Measurements from ENCODE around the gene CPEB3.

The CPEB3 gene

DNA sequence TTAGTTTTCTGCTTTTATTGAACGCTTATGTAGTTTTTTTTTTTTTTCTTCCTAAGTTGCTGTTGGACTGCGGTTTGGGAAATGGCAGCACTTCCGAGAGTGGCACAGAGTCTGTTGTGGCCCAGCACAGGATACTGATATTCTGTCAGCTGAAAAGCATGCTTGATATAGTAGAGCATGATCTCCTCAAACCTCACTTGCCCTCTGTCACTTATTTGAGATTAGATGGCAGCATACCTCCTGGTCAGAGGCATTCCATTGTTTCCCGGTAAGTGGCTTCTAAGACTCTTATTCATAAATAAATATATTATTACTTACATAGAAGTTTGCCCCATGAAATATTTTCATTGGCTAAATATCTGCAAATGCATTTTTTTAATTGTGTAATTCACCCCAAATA, 266.2 kb downstream of the CPEB3 start:
- no peak overlapping the region for H3K27ac ChIP-seq (ENCODE audit: low read depth, low read length, poor library complexity, severe bottlenecking)
- H3K27me3 ChIP-seq (ENCODE audit: insufficient read depth, low read length) = no peaks in the 10 kb centered on the region
- no peaks in the 10 kb centered on the region for H3F3A ChIP-seq (ENCODE audit: insufficient read depth, low read length)
- H3K4me2 ChIP-seq (ENCODE audit: low read length) = no peak overlapping the region
- H3K9ac ChIP-seq (ENCODE audit: low read length) = no peak overlapping the region
- no peak overlapping the region for H3K4me3 ChIP-seq (ENCODE audit: low read depth, low read length, poor library complexity, severe bottlenecking)
- H2AFZ ChIP-seq (ENCODE audit: low read length) = no peak overlapping the region
- no peaks in the 10 kb centered on the region for H3K9me2 ChIP-seq (ENCODE audit: low read depth, low read length)
- H3K79me2 ChIP-seq (ENCODE audit: insufficient read depth, low read length) = no peaks in the 10 kb centered on the region
- peaks cover 62% of the 10 kb centered on the region for H3K36me3 ChIP-seq (ENCODE audit: insufficient read depth, low read length)
- TF ChIP-seq, protein P1, sequence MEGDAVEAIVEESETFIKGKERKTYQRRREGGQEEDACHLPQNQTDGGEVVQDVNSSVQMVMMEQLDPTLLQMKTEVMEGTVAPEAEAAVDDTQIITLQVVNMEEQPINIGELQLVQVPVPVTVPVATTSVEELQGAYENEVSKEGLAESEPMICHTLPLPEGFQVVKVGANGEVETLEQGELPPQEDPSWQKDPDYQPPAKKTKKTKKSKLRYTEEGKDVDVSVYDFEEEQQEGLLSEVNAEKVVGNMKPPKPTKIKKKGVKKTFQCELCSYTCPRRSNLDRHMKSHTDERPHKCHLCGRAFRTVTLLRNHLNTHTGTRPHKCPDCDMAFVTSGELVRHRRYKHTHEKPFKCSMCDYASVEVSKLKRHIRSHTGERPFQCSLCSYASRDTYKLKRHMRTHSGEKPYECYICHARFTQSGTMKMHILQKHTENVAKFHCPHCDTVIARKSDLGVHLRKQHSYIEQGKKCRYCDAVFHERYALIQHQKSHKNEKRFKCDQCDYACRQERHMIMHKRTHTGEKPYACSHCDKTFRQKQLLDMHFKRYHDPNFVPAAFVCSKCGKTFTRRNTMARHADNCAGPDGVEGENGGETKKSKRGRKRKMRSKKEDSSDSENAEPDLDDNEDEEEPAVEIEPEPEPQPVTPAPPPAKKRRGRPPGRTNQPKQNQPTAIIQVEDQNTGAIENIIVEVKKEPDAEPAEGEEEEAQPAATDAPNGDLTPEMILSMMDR (IDR thresholded peaks at IDR 0.05; ENCODE audit: low read length) = no peak
- no peak for TF ChIP-seq EZH2 (IDR thresholded peaks at IDR 0.05; ENCODE audit: borderline replicate concordance, low read length)
- no peaks in the 10 kb centered on the region for H3K4me1 ChIP-seq (ENCODE audit: insufficient read depth, low read length, severe bottlenecking)
- H4K20me1 ChIP-seq (ENCODE audit: insufficient read depth, low read length) = no peaks in the 10 kb centered on the region
- H3K9me3 ChIP-seq (ENCODE audit: low read length) = no peaks in the 10 kb centered on the region

DNA sequence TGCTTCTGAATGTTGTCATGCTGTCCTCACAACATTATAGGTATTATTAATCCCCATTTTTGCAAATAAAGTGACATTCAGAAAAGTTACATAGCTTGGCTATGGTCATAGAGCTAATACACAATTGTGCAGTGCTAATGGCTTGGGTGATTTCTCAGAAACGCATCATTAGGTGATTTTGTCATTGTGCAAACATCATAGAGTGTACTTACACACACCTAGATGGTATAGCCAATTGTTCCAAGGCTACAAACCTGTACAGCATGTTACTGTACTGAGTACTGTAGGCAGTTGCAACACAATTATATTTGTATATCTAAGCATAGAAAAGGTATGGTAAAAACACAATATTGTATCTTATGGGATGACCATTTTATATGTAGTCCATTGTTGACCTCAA, 276.3 kb downstream of the CPEB3 start:
- no peaks in the 10 kb centered on the region for H3K79me2 ChIP-seq (ENCODE audit: insufficient read depth, low read length)
- no peaks in the 10 kb centered on the region for H3K9me2 ChIP-seq (ENCODE audit: low read depth, low read length)
- no peak for TF ChIP-seq EZH2 (IDR thresholded peaks at IDR 0.05; ENCODE audit: borderline replicate concordance, low read length)
- TF ChIP-seq, protein P1 (IDR thresholded peaks at IDR 0.05; ENCODE audit: low read length) = no peak
- no peaks in the 10 kb centered on the region for H3F3A ChIP-seq (ENCODE audit: insufficient read depth, low read length)
- H3K9ac ChIP-seq (ENCODE audit: low read length) = no peak overlapping the region
- H2AFZ ChIP-seq (ENCODE audit: low read length) = no peak overlapping the region
- H3K9me3 ChIP-seq (ENCODE audit: low read length) = no peaks in the 10 kb centered on the region
- no peaks in the 10 kb centered on the region for H3K4me1 ChIP-seq (ENCODE audit: insufficient read depth, low read length, severe bottlenecking)
- no peaks in the 10 kb centered on the region for H4K20me1 ChIP-seq (ENCODE audit: insufficient read depth, low read length)
- H3K4me2 ChIP-seq (ENCODE audit: low read length) = no peak overlapping the region
- no peak overlapping the region for H3K27ac ChIP-seq (ENCODE audit: low read depth, low read length, poor library complexity, severe bottlenecking)
- peaks cover 56% of the 10 kb centered on the region for H3K36me3 ChIP-seq (ENCODE audit: insufficient read depth, low read length)
- no peaks in the 10 kb centered on the region for H3K27me3 ChIP-seq (ENCODE audit: insufficient read depth, low read length)
- H3K4me3 ChIP-seq (ENCODE audit: low read depth, low read length, poor library complexity, severe bottlenecking) = no peak overlapping the region

DNA sequence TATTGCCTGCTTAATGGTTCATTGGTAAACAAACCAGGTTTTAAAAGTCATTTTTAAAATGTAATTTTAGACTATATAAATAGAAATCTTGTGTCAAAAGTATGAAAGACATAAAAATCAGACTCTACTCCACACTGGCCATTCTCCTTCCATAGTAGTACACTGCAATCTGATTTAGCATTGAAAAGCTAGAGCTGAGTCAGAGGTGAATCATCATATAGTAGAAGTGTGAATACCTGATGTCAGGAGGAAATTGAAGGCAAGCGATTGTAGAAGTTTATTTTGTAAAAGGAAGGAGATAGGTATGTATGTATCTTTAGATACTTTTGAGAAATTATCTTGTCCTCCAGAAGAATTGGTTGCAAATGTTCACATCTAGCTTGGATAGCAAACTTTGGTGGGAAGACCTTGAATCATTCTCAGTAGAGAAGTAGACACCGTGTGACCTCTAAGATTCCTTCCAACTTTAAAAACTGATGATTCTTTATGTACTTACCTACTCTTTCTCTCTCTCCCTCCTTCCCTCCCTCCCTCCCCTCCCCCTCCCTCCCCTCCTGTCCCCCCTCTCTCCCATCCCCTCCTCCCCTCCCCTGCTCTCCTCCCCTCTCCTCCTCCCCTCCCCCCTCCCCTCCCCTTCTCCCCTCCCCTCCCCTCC, 279.2 kb downstream of the CPEB3 start:
- Histone ChIP-seq H3K4me3 (ENCODE audit: low read depth, low read length, poor library complexity, severe bottlenecking) (no peak overlapping the region), H3K9me3 (ENCODE audit: low read length) (no peaks in the 10 kb centered on the region), H2AFZ (ENCODE audit: low read length) (no peak overlapping the region), H3K27ac (ENCODE audit: low read depth, low read length, poor library complexity, severe bottlenecking) (no peak overlapping the region), H3K36me3 (ENCODE audit: insufficient read depth, low read length) (peaks cover 44% of the 10 kb centered on the region), H3K9me2 (ENCODE audit: low read depth, low read length) (no peaks in the 10 kb centered on the region), H3F3A (ENCODE audit: insufficient read depth, low read length) (no peaks in the 10 kb centered on the region), H4K20me1 (ENCODE audit: insufficient read depth, low read length) (no peaks in the 10 kb centered on the region), H3K4me1 (ENCODE audit: insufficient read depth, low read length, severe bottlenecking) (no peaks in the 10 kb centered on the region), H3K9ac (ENCODE audit: low read length) (no peak overlapping the region), H3K27me3 (ENCODE audit: insufficient read depth, low read length) (no peaks in the 10 kb centered on the region), H3K4me2 (ENCODE audit: low read length) (no peak overlapping the region), H3K79me2 (ENCODE audit: insufficient read depth, low read length) (no peaks in the 10 kb centered on the region)
- TF ChIP-seq, protein P1 (IDR thresholded peaks at IDR 0.05; ENCODE audit: low read length) = no peak
- TF ChIP-seq EZH2 (IDR thresholded peaks at IDR 0.05; ENCODE audit: borderline replicate concordance, low read length) = no peak
